SK-N-SH treated with all-trans-retinoic acid at 6 μM for 48 hours (cell line): ENCODE results near the gene MED7.

Experiments used
- ATAC-seq: fragments of 200-7000 bp; cut with Tn5 transposase; 3 replicates; pipeline ENCODE4 v1.9.1; 2020; ENCODE audit warnings: mild to moderate bottlenecking, moderate library complexity
- ARNTL ChIP-seq: fragments of 450-650 bp; formaldehyde crosslinking; IDR thresholded peaks from 2 replicates; pipeline ENCODE4 v1.5.0; 2020; ENCODE audit warnings: low read depth, mild to moderate bottlenecking, moderate library complexity, borderline replicate concordance
- BACH2 ChIP-seq: fragments of 250-450 bp; sonication (Bioruptor Pico); IDR thresholded peaks from 2 replicates; pipeline ENCODE4 v1.9.0; 2021; ENCODE audit warnings: mild to moderate bottlenecking, borderline replicate concordance
- CSDC2 ChIP-seq: fragments of 250-450 bp; sonication (Bioruptor Pico); IDR thresholded peaks from 2 replicates; pipeline ENCODE4 v1.5.0; 2020; ENCODE audit warnings: mild to moderate bottlenecking, moderate library complexity
- ESRRG ChIP-seq: fragments of 250-450 bp; sonication (Bioruptor Pico); IDR thresholded peaks from 2 replicates; pipeline ENCODE4 v1.6.1; 2021; ENCODE audit warnings: mild to moderate bottlenecking
- ISL1 ChIP-seq: fragments of 250-450 bp; sonication (Bioruptor Pico); IDR thresholded peaks from 2 replicates; pipeline ENCODE4 v2.1.2; 2022; ENCODE audit warnings: mild to moderate bottlenecking, moderate library complexity
- OSR1 ChIP-seq: fragments of 250-450 bp; sonication (Bioruptor Pico); IDR thresholded peaks from 2 replicates; pipeline ENCODE4 v1.8.0; 2022; ENCODE audit warnings: moderate library complexity, mild to moderate bottlenecking, inconsistent platforms
- PPARA ChIP-seq: fragments of 250-450 bp; sonication (Bioruptor Pico); IDR thresholded peaks from 2 replicates; pipeline ENCODE4 v1.5.0; 2020; ENCODE audit warnings: mild to moderate bottlenecking, borderline replicate concordance
- SNAI2 ChIP-seq: fragments of 250-450 bp; sonication (Bioruptor Pico); IDR thresholded peaks from 2 replicates; pipeline ENCODE4 v1.5.0; 2020; ENCODE audit warnings: mild to moderate bottlenecking, moderate library complexity
- TOX ChIP-seq: fragments of 250-450 bp; sonication (Bioruptor Pico); IDR thresholded peaks from 2 replicates; pipeline ENCODE4 v1.8.0; 2021; ENCODE audit warnings: mild to moderate bottlenecking, moderate library complexity, borderline replicate concordance
- ZC3H10 ChIP-seq: fragments of 250-450 bp; sonication (Bioruptor Pico); IDR thresholded peaks from 2 replicates; pipeline ENCODE4 v1.5.1; 2021; ENCODE audit warnings: mild to moderate bottlenecking, moderate library complexity
- ZFP30 ChIP-seq: fragments of 450-650 bp; formaldehyde crosslinking; IDR thresholded peaks from 2 replicates; pipeline ENCODE4 v1.5.0; 2022; ENCODE audit warnings: mild to moderate bottlenecking, moderate library complexity
- ZNF565 ChIP-seq: fragments of 450-650 bp; formaldehyde crosslinking; conservative IDR thresholded peaks from 2 replicates; pipeline ENCODE4 v1.5.0; 2020; ENCODE audit warnings: low read depth, mild to moderate bottlenecking, moderate library complexity
- ZNF70 ChIP-seq: fragments of 450-650 bp; formaldehyde crosslinking; IDR thresholded peaks from 2 replicates; pipeline ENCODE4 v1.5.0; 2020; ENCODE audit warnings: mild to moderate bottlenecking, moderate library complexity
- ZNF8 ChIP-seq: fragments of 450-650 bp; formaldehyde crosslinking; IDR thresholded peaks from 2 replicates; pipeline ENCODE4 v1.5.0; 2020; ENCODE audit warnings: mild to moderate bottlenecking, moderate library complexity
- TF ChIP-seq, protein P1 (sequence below): fragments of 250-450 bp; sonication (Bioruptor Pico); IDR thresholded peaks from 2 replicates; pipeline ENCODE4 v1.5.1; 2020; ENCODE audit warnings: low read depth, mild to moderate bottlenecking, moderate library complexity
- TF ChIP-seq, protein P2 (sequence below): fragments of 250-450 bp; sonication (Bioruptor Pico); IDR thresholded peaks from 2 replicates; pipeline ENCODE4 v1.5.0; 2020; ENCODE audit warnings: mild to moderate bottlenecking, moderate library complexity
- TF ChIP-seq, protein P3 (sequence below): fragments of 250-450 bp; sonication (Bioruptor Pico); IDR thresholded peaks from 2 replicates; pipeline ENCODE4 v1.8.0; 2020; ENCODE audit warnings: mild to moderate bottlenecking, moderate library complexity, borderline replicate concordance
- TF ChIP-seq, protein P4 (sequence below): fragments of 250-450 bp; sonication (Bioruptor Pico); IDR thresholded peaks from 2 replicates; pipeline ENCODE4 v1.5.1; 2021; ENCODE audit warnings: mild to moderate bottlenecking, moderate library complexity
- TF ChIP-seq, protein P5 (sequence below): fragments of 250-450 bp; sonication (Bioruptor Pico); IDR thresholded peaks from 2 replicates; pipeline ENCODE4 v1.8.0; 2021; ENCODE audit warnings: low read depth, mild to moderate bottlenecking, moderate library complexity, borderline replicate concordance

MED7 gene

DNA sequence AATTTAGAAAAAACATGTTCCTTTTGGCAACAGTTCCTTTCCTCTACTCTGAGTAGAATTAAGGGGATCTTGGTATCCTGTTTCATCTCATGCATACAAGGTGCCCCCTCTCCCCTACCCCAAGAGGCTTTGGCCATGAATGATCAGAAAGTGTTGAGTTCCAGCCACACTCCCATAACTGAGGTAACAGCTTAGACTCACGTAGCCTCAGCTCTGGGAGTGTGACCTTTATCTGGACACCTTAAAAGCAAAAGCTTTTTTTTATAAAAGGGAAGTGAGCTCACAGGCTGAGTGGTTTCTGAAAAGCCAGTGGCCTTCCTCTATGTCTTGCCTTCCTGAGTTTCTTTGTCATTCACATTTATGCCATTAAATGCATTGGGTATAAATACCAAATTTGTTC is 32.9 kb downstream of the MED7 start:
- TF ChIP-seq CSDC2 (CRISPR knock-in tag) (no peak), ZC3H10 (CRISPR knock-in tag) (no peak), ZFP30 (CRISPR knock-in tag) (no peak), TOX (CRISPR knock-in tag) (no peak), ARNTL (CRISPR knock-in tag) (no peak), ZNF565 (no peak), ZNF8 (no peak)
- TF ChIP-seq, protein P1, sequence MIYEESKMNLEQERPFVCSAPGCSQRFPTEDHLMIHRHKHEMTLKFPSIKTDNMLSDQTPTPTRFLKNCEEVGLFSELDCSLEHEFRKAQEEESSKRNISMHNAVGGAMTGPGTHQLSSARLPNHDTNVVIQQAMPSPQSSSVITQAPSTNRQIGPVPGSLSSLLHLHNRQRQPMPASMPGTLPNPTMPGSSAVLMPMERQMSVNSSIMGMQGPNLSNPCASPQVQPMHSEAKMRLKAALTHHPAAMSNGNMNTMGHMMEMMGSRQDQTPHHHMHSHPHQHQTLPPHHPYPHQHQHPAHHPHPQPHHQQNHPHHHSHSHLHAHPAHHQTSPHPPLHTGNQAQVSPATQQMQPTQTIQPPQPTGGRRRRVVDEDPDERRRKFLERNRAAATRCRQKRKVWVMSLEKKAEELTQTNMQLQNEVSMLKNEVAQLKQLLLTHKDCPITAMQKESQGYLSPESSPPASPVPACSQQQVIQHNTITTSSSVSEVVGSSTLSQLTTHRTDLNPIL (CRISPR knock-in tag): no peak
- TF ChIP-seq, protein P2, sequence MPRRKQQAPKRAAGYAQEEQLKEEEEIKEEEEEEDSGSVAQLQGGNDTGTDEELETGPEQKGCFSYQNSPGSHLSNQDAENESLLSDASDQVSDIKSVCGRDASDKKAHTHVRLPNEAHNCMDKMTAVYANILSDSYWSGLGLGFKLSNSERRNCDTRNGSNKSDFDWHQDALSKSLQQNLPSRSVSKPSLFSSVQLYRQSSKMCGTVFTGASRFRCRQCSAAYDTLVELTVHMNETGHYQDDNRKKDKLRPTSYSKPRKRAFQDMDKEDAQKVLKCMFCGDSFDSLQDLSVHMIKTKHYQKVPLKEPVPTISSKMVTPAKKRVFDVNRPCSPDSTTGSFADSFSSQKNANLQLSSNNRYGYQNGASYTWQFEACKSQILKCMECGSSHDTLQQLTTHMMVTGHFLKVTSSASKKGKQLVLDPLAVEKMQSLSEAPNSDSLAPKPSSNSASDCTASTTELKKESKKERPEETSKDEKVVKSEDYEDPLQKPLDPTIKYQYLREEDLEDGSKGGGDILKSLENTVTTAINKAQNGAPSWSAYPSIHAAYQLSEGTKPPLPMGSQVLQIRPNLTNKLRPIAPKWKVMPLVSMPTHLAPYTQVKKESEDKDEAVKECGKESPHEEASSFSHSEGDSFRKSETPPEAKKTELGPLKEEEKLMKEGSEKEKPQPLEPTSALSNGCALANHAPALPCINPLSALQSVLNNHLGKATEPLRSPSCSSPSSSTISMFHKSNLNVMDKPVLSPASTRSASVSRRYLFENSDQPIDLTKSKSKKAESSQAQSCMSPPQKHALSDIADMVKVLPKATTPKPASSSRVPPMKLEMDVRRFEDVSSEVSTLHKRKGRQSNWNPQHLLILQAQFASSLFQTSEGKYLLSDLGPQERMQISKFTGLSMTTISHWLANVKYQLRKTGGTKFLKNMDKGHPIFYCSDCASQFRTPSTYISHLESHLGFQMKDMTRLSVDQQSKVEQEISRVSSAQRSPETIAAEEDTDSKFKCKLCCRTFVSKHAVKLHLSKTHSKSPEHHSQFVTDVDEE: no peak
- TF ChIP-seq, all 23 proteins: peak for 0

DNA sequence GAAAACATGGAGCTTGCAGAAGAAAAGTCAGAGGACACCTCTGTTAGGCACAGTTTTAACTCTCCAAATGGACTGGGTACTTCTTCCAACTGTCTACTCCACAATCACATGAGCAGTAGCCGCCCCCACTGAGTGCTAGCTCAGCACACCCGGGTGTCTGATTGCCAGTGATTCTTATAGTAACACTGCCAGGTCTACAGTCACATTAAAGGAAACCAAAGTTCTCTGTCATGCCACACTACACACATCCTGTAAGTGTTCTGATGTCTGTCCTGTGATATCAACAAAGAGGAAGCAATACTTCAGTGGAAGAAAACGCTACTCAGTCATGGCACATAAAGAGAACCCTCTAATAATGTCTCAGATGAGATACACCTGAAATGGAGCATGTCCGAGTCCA is 33.7 kb downstream of the MED7 start, which contains the start of gene HAVCR2:
Gene HAVCR2, minus strand, starts transcription at position 69 of the 400 bp plus-strand sequence. Its CDS starts 61 bp downstream, at position 8.
- no peak for ATAC-seq
- TF ChIP-seq ZNF8 (no peak), TOX (CRISPR knock-in tag) (no peak), BACH2 (CRISPR knock-in tag) (no peak)
- TF ChIP-seq, protein P3, sequence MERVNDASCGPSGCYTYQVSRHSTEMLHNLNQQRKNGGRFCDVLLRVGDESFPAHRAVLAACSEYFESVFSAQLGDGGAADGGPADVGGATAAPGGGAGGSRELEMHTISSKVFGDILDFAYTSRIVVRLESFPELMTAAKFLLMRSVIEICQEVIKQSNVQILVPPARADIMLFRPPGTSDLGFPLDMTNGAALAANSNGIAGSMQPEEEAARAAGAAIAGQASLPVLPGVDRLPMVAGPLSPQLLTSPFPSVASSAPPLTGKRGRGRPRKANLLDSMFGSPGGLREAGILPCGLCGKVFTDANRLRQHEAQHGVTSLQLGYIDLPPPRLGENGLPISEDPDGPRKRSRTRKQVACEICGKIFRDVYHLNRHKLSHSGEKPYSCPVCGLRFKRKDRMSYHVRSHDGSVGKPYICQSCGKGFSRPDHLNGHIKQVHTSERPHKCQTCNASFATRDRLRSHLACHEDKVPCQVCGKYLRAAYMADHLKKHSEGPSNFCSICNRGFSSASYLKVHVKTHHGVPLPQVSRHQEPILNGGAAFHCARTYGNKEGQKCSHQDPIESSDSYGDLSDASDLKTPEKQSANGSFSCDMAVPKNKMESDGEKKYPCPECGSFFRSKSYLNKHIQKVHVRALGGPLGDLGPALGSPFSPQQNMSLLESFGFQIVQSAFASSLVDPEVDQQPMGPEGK: no peak

More for the DNA sequence above, 32.9 kb downstream of the MED7 start:
- no peak for ATAC-seq

DNA sequence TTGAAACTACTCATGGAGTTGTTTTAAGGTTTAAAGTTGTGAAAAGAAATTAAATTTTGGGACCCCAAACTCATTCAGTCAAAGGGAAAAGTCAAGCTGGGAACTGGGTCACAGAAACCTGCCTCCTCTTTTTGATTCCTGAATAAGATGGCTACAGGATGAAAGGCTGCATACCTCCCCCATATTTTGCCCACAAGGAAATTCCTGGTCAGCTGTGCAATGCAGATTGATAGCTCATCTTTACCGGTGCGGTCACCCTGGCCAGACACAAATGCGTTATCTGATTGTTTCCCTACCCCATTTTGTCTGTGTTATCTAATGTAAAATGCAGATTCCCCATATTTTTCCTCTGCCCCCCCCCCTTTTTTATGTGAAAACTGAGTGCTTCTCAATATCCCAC is 35.2 kb downstream of the MED7 start:
- TF ChIP-seq ISL1 (CRISPR knock-in tag): no peak
- no peak for TF ChIP-seq TOX (CRISPR knock-in tag)
- TF ChIP-seq, protein P3: no peak
- TF ChIP-seq ZC3H10 (CRISPR knock-in tag): no peak
- no peak for TF ChIP-seq PPARA (CRISPR knock-in tag)
- TF ChIP-seq OSR1: no peak
- ATAC-seq: no peak

DNA sequence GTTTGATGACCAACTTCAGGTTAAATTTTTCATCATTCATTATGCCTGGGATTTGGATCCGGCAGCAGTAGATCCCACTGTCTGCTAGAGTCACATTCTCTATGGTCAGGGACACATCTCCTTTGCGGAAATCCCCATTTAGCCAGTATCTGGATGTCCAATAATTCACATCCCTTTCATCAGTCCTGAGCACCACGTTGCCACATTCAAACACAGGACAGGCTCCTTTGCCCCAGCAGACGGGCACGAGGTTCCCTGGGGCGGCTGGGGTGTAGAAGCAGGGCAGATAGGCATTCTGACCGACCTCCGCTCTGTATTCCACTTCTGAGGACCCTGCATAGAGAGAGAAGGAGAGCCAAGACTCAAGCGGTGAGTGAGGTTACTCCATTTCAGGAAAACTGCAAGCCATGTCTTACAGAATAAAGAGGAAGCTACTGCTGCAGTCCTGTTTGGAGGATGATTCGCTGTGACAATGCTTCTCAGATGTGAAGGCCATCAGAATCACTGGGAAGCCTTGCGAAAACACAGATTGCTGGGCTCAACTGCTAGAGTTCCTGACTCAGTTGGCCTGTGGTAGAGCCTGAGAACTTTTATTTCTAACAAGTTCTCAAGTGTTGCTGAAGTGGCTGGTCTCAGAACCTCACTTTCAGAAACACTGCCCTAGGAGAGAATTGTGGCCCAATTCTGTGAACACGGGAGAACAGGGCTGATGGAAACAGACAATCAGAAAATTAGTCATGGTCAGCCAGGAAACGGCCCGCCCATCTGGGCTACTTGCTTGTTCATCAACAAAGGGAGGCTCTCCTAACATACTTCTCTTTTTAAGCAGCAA is 35.8 kb downstream of the MED7 start:
- ATAC-seq: no peak
- TF ChIP-seq, protein P3: no peak
- TF ChIP-seq ZFP30 (CRISPR knock-in tag) (no peak), ESRRG (CRISPR knock-in tag) (no peak), SNAI2 (no peak), TOX (CRISPR knock-in tag) (no peak), ZNF8 (no peak), ISL1 (CRISPR knock-in tag) (no peak), ZNF70 (CRISPR knock-in tag) (no peak), PPARA (CRISPR knock-in tag) (no peak), CSDC2 (CRISPR knock-in tag) (no peak), OSR1 (no peak), ARNTL (CRISPR knock-in tag) (no peak)
- TF ChIP-seq, protein P1 (CRISPR knock-in tag): no peak
- TF ChIP-seq, protein P4, sequence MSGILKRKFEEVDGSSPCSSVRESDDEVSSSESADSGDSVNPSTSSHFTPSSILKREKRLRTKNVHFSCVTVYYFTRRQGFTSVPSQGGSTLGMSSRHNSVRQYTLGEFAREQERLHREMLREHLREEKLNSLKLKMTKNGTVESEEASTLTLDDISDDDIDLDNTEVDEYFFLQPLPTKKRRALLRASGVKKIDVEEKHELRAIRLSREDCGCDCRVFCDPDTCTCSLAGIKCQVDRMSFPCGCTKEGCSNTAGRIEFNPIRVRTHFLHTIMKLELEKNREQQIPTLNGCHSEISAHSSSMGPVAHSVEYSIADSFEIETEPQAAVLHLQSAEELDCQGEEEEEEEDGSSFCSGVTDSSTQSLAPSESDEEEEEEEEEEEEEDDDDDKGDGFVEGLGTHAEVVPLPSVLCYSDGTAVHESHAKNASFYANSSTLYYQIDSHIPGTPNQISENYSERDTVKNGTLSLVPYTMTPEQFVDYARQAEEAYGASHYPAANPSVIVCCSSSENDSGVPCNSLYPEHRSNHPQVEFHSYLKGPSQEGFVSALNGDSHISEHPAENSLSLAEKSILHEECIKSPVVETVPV (CRISPR knock-in tag): no peak
- TF ChIP-seq, protein P5, sequence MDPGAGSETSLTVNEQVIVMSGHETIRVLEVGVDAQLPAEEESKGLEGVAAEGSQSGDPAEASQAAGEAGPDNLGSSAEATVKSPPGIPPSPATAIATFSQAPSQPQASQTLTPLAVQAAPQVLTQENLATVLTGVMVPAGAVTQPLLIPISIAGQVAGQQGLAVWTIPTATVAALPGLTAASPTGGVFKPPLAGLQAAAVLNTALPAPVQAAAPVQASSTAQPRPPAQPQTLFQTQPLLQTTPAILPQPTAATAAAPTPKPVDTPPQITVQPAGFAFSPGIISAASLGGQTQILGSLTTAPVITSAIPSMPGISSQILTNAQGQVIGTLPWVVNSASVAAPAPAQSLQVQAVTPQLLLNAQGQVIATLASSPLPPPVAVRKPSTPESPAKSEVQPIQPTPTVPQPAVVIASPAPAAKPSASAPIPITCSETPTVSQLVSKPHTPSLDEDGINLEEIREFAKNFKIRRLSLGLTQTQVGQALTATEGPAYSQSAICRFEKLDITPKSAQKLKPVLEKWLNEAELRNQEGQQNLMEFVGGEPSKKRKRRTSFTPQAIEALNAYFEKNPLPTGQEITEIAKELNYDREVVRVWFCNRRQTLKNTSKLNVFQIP: no peak
